A549 (cell line): Measurements from ENCODE around the gene TGFBR2.

Experiments used
- POLR2A ChIP-seq: IDR thresholded peaks from 2 replicates; pipeline ENCODE4 v1.6.1; 2012; ENCODE audit warnings: mild to moderate bottlenecking, low read length
- POLR2AphosphoS2 ChIP-seq: conservative IDR thresholded peaks from 2 replicates; pipeline ENCODE4 v1.6.1; 2012; ENCODE audit warnings: low read length, improper control_type of control experiment, inconsistent platforms
- TF ChIP-seq, protein P1 (sequence below): fragments of >200 bp; sonication (Bioruptor Twin); formaldehyde crosslinking; IDR thresholded peaks from 3 replicates; pipeline ENCODE4 v1.6.1; 2016
- TF ChIP-seq, protein P2 (sequence below): fragments of 200-600 bp; sonication (generic); IDR thresholded peaks from 2 replicates; pipeline ENCODE4 v1.6.1; 2016; ENCODE audit warnings: antibody characterized with exemption, mild to moderate bottlenecking, moderate library complexity

DNA sequence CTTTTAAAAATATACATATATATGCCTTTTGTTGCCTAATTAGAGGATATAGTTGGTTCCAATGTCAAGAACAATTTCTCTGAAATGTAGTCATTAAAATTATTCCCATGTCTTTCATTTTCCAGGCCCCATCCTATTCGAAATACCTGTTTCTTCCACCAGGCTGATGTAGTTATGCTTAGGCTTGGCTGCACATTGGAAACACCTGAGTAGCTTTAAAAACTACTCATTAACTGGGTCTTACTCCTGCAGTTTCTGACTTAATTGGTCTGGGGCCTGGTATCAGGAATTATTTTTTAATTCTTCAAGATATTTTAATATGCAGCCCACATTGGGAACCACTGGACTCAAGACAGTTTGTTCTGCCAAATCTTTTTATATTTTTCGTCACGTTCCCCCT is 53.7 kb downstream of the TGFBR2 start:
- TF ChIP-seq, protein P1, sequence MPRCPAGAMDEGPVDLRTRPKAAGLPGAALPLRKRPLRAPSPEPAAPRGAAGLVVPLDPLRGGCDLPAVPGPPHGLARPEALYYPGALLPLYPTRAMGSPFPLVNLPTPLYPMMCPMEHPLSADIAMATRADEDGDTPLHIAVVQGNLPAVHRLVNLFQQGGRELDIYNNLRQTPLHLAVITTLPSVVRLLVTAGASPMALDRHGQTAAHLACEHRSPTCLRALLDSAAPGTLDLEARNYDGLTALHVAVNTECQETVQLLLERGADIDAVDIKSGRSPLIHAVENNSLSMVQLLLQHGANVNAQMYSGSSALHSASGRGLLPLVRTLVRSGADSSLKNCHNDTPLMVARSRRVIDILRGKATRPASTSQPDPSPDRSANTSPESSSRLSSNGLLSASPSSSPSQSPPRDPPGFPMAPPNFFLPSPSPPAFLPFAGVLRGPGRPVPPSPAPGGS, result no peak
- TF ChIP-seq, protein P2, sequence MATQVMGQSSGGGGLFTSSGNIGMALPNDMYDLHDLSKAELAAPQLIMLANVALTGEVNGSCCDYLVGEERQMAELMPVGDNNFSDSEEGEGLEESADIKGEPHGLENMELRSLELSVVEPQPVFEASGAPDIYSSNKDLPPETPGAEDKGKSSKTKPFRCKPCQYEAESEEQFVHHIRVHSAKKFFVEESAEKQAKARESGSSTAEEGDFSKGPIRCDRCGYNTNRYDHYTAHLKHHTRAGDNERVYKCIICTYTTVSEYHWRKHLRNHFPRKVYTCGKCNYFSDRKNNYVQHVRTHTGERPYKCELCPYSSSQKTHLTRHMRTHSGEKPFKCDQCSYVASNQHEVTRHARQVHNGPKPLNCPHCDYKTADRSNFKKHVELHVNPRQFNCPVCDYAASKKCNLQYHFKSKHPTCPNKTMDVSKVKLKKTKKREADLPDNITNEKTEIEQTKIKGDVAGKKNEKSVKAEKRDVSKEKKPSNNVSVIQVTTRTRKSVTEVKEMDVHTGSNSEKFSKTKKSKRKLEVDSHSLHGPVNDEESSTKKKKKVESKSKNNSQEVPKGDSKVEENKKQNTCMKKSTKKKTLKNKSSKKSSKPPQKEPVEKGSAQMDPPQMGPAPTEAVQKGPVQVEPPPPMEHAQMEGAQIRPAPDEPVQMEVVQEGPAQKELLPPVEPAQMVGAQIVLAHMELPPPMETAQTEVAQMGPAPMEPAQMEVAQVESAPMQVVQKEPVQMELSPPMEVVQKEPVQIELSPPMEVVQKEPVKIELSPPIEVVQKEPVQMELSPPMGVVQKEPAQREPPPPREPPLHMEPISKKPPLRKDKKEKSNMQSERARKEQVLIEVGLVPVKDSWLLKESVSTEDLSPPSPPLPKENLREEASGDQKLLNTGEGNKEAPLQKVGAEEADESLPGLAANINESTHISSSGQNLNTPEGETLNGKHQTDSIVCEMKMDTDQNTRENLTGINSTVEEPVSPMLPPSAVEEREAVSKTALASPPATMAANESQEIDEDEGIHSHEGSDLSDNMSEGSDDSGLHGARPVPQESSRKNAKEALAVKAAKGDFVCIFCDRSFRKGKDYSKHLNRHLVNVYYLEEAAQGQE, result no peak
- no peak for TF ChIP-seq POLR2A
- no peak for TF ChIP-seq POLR2AphosphoS2
